GM18873 (cell line): Measurements from ENCODE around the gene OTP.

Experiments used
- ATAC-seq: cut with Tn5 transposase; IDR thresholded peaks from one replicate; pipeline ENCODE4 v1.9.1; 2021; ENCODE audit warnings: mild to moderate bottlenecking, moderate library complexity, moderate number of reproducible peaks; ENCODE audit not compliant: unreplicated experiment, low FRiP score

OTP gene

DNA sequence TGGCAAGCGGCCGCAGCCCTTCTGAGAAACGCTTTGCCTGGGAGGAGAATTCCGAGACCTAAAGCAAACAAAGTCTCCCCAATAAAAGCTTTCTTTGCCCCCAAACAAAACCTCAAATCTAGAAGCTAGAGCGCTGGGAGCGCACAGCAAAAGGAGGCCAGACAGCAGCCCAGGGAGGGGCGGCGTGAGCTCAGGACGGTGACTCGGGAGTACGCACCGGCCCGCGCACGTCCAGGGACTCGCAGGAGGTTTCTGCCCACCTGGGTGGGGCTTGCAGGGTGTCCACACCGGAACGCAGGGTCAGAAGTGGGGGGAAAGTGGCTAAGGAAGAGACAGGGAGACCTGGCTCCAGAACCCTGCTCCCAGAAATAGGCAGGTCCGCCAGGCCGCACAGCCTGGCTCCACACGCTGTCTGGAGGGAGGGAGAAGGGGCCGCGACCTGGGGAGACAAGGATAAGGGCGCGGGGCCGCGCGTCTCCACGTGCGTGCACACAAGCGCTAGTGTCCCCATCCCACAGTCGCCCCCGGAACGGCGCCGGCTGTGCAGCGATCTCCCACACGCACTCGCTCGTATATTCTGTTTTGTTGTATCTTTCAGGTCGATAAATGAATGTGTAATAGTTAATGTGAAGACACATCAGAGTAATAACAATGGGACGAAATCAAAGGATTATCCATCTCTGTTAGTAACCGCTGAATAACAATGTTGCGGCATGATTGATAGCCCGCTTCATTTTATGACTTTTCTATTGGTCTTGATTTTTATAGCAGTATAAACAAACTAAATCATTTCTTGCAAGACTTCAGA lies 2.3 kb upstream of the OTP start:
- no peak for ATAC-seq

DNA sequence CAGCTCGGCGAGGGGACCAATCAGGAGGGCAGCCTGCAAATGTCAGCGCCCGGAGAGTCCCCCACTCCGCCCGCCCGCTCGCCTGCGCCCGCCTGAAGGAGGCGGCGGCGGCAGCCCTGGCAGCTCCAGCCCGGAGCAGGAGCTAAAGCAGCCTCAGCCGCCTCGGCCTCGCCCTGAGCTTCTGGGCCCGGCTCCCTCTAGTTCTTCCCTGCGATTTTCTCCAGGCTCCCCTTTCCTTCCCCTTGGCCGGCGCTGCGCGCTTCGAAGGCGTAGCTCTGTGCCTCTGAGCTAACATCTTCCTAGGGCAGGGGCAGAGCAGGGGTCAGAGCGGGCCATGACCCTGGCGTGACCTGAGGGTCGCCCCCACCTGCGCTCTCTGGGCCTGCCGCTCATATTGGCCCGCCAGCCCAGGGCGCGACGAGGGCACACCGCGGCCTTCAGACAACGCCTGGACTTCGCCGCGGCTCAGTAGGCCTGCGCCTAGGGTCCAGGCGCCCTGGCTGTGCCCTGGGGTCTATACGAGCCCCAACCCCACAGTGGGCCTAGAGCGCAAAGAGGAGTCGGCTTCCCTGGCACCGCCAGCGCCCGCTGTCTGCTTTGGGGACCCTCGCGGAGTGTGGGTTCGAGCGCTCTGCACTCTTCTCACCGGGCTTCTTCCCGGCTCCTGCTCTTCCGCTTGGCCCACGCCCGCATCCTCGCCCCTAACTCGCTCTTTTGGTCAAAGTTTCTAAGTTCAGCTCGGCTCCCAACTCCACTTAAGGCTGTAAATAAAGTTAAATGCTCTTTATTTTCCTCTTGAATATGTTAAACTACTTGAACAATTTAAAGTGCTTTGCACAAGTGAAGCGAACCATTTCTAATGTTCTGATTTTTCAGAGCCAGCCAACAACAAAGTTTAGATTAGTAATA lies 504 bp upstream of the OTP start:
- no peak for ATAC-seq

DNA sequence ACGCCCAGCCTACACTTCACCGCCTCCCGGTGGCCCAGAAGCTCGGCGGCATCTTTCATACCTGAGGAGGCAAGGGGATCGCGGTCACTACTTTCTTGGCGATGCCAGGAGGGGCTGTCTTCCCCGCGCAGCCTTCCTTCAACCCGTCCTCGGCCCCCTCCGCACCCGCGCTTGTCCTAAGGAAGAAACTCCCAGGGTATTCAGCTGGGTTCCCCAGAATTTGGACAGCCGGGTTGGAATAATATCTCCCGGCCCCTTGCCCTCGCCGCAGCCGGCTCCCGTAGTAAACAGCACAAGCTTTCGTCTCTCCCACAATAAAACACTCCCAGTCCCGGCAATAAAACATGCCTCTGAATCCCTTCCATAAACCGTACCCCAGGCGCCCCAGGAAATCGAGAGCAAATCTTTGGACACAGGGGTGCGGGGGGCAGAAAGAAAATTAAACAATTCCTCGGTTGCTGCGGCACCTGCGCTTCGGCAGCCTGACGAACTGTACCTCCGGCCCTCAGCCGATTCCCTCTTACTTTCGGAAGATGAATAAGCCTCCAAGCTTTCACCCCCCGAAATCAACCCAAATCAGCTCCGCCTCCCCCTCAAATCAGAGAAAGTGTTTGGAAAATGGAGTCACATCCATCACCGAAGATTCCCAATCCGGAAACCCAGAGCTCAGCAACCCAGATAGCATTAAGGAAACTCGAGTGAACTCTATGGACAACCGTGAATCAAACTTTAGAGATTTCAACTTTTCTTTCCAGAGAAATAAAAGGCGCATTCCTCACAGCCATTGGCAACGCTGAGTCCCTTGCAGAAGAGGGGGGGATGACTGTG lies 1.1 kb downstream of the OTP start:
- ATAC-seq = no peak

DNA sequence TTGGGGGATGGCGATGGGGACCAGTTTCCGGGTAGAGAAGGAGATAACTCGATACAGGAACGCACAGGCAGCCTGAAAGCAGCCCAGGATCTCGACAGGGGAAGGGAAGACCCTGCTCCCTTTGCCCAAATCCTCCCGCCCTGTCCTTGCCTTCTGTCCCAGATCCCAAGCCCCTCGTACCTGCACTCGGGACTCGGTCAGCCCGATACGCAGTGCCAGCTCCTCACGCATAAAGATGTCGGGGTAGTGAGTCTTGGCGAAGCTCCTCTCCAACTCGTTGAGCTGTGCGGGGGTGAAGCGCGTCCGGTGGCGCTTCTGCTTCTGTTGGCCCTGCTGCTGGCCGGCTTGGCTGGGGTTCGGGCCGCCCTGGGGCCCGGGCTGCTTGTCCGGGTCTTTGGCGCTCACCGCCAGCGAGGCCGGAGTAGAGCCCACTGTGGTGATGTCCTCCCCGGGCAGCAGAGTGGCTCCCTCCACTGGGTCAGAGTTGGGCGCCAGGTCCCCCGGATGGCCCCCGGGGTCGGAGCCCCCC lies 1.8 kb downstream of the OTP start:
- no peak for ATAC-seq

DNA sequence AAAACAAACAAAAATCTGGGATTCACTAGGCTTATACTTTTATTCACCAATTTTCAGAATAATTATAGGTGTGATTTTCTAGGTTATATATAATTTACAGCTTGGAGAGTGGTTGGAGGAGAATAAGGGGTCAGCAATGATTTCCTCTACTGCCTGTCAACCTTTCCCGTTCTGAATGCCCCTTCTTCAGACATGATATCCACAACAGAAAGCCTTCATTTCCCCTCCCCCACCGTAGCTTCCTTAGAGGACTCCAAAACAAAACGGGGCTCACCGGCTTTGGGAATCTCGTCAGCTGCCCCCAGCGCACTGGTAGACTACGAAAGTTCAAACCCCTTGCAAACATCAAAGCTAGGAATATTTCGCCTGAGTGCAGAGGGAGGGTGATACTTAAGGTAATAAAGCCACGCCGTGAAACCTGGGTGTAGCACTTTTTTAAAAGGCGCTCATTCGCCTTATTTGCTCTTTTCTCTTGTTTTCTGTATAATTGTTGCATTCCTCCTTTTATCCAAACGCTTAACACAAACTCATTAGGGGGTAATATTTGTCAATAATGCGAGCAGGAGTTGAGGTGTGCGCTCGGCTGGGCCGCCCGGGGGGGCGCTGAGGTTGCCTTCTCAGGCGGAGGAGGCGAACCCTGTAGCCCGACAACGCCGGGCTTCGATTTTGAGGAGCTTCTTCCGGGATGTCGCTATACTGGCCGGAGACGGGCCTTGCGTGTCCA lies 2.4 kb downstream of the OTP start:
- no peak for ATAC-seq

DNA sequence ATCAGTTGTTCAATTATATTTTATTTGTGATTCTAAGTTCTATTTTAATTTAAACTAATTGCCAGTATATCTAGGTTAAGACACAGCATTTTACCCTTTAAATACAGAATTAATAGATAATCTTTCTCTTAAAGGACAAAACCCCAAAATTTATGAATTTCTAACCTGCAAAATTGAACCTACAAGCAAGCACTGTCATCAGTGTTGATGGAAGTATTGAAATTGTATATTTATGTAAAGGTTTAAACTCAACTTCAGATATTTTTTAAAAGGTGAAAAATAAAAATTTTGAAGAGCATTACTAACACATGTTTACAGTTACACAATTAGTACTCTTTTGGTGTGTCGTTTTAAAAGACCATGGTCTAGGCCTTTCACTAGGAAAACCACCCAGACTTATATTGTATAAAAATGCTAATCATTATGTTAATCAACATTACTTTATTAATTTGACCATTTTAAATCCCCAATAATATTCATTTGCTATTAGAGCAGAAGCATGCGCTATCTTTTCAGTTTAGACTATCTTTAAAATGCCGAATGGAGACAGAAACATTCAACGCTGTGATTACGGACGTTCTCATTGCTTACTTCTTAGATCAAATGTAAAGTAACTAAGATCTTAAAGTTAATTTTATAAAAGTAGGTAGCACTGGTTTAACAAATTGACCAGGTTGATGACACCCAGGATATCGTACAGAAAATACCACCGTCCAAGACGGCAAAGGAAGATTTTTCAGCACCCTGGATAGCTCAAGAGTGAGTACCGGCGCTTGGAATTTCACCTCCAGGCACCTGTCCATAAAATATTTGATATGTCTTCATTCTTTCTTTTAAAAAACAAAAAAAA lies 3.2 kb downstream of the OTP start:
- ATAC-seq = no peak

DNA sequence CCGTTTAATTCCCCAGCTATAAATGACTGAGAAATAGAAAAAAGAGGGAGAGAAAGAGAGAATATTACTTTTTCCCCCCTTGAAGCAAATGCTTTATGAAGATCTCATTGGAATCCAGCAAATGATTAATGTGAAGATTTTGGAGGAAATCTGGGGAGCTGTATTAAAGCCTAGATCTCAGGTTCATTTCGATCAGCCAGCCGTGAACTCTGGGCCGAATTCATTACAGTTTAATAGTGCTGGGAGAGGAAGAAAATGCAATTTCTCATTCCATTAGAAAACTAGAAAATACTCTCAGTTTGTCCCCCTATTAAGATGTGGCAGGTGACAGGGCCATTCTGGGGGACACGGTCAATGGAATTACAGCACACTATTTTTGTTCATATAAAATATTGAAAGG lies 4.8 kb downstream of the OTP start:
- ATAC-seq = no peak

DNA sequence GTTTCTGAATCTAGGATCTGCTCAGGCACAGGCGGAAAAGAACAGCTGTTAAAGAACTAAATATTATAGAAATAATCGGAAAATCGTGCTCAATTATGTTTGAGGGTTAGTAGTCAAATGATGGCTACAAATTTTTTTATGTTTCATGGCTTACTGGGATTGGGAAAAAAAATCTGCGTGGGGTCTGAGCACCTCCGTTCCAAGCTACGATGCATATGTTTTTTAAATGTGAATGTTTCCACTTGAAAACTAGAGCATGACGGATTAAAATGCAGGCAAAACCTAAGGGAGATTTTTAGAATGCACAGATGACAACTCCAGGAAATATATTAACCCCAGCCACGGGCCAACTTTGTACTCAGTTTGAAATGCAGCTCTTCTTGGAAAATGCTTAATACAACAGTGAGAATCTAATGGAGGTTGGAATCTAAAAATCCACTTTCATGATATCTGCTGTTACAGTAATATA lies 5.3 kb downstream of the OTP start:
- no peak for ATAC-seq

DNA sequence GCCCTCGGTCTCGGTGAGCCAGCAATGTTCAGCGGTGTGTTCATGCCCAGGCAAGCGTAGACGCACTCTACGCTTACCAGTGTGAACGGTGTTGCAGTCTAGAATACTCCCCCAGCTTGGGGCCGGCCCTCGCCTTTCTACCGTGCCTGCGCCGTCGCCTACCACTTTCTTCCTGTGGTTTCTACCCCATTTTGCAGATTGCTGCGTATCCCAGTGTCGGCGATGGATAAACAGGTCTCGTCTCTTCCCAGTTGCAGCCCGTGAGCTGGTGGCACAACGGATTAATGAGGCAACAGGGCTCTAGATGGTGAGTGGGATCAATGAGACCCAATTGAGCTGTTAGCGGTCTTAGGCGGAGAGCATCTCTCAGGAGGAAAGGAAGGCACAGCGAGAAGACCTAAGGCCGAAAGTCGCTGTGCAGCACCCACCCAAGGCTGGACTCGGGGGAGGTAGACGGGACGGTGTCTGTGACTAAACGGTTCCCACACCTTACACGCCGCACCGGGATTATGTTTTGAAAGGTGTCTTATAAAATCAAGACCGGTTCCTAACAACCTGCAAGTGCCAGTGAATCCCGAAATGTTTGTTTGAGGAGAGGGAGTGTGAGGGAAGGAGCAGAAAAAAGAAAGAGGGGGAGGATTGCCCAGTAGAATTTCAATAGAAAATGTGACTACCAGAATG lies 5.8 kb downstream of the OTP start:
- no peak for ATAC-seq

DNA sequence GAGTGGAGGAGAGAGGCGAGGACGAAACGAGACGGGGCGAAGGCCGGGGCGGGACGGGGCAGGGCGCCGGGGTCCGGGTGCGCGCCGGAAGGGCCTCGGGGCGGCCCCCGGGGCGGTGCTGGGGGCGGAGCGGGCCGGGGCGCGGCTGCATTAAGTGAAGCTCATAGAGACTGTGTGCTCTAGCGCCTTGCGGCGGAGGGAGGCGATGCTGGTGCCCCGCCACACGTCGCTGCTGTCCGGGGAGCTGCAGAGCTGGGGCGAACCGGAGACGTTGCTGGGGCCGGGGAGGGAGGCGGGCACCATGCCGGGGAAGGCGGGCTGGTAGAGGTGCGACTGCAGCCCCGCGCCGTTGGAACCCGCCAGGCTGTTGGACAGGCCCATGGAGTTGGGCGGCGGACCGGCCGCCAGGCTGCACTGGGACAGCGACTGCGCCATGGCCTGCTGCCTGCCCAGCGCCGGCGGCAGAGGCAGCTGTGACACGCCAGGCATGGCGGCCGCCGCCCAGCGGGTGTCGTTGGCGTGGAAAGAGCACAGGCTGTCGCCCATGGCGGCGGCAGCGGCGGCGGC lies 8.3 kb downstream of the OTP start:
- ATAC-seq = peak; percentile 72

DNA sequence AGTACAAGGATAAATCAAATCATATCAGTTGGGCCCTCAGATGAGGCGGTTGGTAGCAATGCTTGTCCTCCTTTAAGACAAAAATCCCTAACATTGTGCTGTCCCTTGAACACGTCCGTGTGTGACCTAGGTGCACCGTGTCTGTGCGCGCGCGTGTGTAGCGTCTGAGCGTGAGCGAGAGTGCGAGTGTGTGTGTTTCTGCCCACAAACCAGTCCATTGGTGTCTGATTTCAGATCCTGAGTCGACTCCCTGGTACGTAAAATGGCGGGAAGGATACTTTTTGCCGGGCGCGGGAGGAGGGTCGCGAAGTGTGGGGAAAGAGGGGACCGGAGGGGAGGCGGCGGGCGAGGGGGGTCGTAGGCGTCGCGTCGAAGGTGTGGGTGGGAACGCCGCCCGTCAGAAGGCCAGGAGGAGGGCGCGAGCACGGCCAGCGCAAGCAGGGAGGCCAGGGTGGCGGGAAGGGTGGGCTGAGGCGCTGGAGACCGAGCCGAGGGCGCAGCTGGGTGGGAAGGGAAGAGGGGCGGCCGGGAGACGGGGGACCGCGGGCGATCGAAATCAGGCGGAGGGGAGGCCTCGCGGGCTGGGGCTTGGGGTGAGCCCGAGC lies 8.9 kb downstream of the OTP start:
- ATAC-seq = no peak

DNA sequence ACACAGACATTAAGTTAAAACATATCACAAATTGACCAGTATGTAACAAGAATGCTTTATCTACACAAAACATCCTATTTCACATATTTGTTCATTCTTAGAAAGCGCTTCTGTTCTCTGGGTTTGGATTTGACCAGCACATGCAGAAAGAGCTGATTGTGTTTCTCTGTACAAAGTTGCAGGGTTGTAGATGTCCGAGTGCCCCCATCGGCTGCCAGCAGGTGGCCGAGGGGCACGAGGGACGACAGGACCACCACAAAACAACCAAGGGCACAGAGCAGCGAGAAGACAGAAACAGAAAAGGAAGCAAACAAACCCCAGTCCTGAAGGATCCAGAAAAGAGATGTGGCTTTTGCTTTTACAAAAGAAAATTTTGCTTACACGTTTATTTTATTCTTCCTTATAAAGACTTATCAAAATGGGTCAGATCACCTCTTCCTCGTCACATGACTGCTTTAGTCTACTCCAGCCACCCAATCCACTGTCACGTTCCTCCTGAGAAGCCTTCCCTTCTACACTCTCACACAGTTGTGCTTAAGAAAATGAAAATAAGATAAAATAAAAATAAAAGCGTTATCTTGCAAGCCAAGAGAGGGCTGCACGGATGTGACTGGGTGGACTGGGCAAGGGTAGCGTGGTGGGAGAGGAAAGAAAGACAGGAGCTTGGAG lies 9.5 kb downstream of the OTP start:
- no peak for ATAC-seq

DNA sequence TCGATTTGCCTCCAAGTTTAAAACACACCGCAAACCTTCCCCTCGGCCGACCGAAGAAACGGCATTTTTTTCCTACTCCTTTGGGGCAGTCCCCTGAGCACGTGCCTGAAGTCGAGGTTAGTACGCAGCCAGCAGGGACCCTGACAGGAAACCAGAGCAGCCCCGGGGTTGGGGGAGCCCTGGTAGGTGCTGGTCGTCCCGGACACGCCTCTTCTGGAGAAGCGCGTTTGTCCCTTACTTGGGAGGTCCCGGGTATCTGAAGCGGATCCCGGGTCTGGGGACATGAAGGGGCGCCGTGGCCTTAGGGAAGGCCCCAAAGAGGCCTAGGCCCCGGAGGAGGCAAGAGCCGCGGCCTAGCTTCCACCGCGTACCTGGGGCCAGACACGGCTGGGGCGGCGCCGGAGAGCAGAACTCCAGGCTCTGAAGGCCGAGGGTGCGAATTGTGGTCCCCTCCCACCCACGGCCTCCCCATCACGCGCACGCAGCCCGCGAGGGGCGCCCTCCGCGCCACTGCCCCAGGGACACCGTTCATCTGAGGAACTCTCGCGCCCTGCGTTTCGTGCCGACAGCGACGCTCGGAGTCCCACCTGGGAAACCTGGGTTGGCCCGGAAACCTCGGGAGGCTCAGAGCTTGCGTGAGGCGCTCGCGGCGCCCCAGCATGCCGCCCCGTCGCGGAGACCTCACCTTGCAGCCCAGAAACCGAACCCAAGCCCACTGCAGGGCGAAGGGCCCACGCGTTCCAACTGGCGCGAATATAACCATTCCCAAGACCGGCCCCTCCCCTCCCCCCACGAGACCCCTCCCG lies 10.4 kb downstream of the OTP start:
- ATAC-seq = no peak

DNA sequence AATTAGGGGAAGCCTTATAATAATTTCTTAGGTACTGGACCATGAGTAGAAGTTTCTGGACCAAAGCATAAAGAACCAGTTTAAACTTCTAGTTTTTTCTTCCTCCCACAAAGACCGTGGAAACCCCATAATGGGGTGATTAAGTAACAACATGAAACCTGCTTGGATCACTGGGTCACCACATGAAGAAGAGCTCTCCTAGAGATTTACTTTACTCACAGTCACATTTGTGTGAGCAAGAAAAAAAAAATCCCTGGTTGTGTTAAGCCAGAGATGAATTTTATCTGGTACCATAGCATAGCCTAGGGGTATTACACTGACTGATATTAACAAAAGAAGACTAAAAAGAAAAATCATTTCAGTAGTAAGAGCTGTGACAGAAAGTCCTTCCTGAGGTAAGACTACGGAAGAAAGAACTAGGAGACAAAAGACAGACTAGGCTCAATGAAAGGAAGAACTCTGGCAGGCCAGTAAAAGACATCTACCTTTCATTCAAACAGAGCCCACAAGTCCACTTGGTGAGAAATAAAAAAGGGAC lies 15.2 kb downstream of the OTP start:
- no peak for ATAC-seq

DNA sequence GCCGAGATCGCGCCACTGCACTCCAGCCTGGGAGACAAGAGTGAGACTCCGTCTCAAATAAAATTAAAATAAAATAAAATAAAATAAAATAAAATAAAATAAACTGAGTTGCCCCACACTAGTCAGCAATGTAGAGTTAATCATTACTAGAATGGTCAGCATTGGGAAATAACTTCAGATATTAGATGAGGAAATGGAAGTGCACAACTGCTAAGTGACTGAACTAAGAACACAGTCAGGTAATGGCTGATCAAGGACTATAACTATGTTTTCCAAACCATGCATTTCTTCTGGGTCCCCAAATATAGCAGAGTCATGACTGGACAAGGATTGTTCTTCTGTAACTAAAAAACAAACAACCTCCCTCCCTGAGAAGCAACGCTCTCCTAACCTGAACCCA lies 17.1 kb downstream of the OTP start:
- ATAC-seq = no peak

DNA sequence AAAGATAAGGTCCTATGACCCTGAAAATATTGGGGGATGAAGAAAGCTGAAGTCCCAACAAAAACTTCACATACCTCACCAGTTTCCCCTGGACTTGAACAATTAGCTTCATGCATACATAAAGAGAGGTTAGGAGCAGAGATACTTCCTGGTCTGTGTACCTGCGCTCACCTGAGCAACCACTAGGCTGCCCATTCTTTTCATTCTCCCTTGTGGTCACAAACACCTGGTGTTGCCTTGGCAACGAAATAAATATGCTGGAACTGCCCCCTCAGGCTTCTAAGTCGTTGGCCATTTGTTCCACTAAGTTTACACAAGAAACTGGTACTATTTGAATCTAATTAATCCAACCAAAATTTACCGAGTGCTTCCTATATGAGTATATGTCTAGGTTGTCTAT lies 18.1 kb downstream of the OTP start:
- no peak for ATAC-seq
